Bronchial epithelial cell (primary cell): ENCODE results near the gene AMOTL1. TPM values are rescaled to one million over a fixed set of nuclear protein-coding genes. Genes with fewer than 3 reads are reported as not detected.

Experiments
- DNase-seq: peaks from one replicate; pipeline ENCODE4 v3.0.0-alpha.2; 2010; ENCODE audit warnings: low read depth
- FAIRE-seq: peaks from 2 replicates; lab custom pipeline; 2011; peaks lifted over from hg19 to GRCh38; lab: Jason Lieb, UNC
- H3K27me3 ChIP-seq: 2 replicates; pipeline ENCODE4 v1.5.1; 2011; ENCODE audit warnings: low read length; ENCODE audit not compliant: control insufficient read depth, insufficient read depth
- H3K36me3 ChIP-seq: 2 replicates; pipeline ENCODE4 v1.5.1; 2011; ENCODE audit warnings: low read length; ENCODE audit not compliant: control insufficient read depth, insufficient read depth
- H3K4me3 ChIP-seq: 2 replicates; pipeline ENCODE4 v1.5.1; 2011; ENCODE audit warnings: mild to moderate bottlenecking, low read depth, low read length, control low read depth
- total RNA-seq: library from RNA; depleted of rRNA; stranded (reverse); fragments of >200 nt; gene quantifications from 2 replicates; pipeline ENCODE4 v1.2.1, GENCODE V29; 2014
- TF ChIP-seq, protein P1 (sequence below): IDR thresholded peaks from 2 replicates; pipeline ENCODE4 v1.5.1; 2011; ENCODE audit warnings: mild to moderate bottlenecking, moderate library complexity, low read length, control low read depth, inconsistent platforms; ENCODE audit not compliant: insufficient read depth, severe bottlenecking

AMOTL1 gene
- total RNA-seq, 1 donor from 2014 or later: 64.8 TPM

GRCh38 chr11:94857337-94857736, 89.2 kb downstream of the AMOTL1 start:
- peaks cover 39% of the 10 kb centered on the region for H3K36me3 ChIP-seq
- TF ChIP-seq, protein P1, sequence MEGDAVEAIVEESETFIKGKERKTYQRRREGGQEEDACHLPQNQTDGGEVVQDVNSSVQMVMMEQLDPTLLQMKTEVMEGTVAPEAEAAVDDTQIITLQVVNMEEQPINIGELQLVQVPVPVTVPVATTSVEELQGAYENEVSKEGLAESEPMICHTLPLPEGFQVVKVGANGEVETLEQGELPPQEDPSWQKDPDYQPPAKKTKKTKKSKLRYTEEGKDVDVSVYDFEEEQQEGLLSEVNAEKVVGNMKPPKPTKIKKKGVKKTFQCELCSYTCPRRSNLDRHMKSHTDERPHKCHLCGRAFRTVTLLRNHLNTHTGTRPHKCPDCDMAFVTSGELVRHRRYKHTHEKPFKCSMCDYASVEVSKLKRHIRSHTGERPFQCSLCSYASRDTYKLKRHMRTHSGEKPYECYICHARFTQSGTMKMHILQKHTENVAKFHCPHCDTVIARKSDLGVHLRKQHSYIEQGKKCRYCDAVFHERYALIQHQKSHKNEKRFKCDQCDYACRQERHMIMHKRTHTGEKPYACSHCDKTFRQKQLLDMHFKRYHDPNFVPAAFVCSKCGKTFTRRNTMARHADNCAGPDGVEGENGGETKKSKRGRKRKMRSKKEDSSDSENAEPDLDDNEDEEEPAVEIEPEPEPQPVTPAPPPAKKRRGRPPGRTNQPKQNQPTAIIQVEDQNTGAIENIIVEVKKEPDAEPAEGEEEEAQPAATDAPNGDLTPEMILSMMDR: no peak
- FAIRE-seq (no peak), DNase-seq (no peak)
- H3K4me3 ChIP-seq: no peak overlapping the region
- H3K27me3 ChIP-seq: no peaks in the 10 kb centered on the region

- peak; percentile 55 for FAIRE-seq
- TF ChIP-seq, protein P1: no peak
- Histone ChIP-seq H3K4me3 (no peak overlapping the region), H3K36me3 (peaks cover 39% of the 10 kb centered on the region), H3K27me3 (no peaks in the 10 kb centered on the region)
- no peak for DNase-seq
Observed at GRCh38 chr11:94858012-94858705, 90.0 kb downstream of the AMOTL1 start.

- Histone ChIP-seq H3K4me3 (no peak overlapping the region), H3K36me3 (peaks cover 30% of the 10 kb centered on the region), H3K27me3 (no peaks in the 10 kb centered on the region)
- DNase-seq (no peak), FAIRE-seq (no peak)
- TF ChIP-seq, protein P1: no peak
Observed at GRCh38 chr11:94860333-94860732, 92.2 kb downstream of the AMOTL1 start.

DNA sequence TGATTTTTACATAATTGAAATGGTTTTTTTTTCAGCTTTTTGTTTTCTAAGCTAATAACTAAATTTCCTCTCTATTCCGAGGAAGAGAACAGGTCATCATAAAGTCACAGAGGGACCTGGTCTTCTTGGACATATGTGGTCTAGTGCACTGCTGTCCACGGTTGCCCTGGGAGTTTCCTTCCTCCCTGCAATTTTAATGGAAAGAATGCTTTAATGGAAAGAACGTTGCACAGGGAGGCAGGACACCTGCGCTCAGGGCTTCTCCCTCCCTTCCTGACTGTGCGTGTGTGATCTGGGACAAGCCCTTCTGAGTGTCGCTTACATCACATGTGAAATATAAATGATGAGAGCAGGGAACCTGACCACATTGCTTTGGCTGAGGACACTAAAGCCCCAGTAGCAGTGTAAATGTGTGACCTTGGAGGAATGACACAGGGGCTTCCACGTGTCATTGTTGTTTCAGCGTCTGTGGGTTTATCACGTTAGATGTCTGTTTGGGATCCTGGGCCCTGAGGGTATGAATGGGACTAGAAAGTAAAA, 93.2 kb downstream of the AMOTL1 start:
- Histone ChIP-seq H3K27me3 (no peaks in the 10 kb centered on the region), H3K36me3 (peaks cover 34% of the 10 kb centered on the region), H3K4me3 (no peak overlapping the region)
- no peak for DNase-seq
- no peak for FAIRE-seq
- TF ChIP-seq, protein P1: no peak

- TF ChIP-seq, protein P1: no peak
- DNase-seq (no peak), FAIRE-seq (no peak)
- H3K4me3 ChIP-seq: no peak overlapping the region
- peaks cover 39% of the 10 kb centered on the region for H3K36me3 ChIP-seq
- no peaks in the 10 kb centered on the region for H3K27me3 ChIP-seq
Observed at GRCh38 chr11:94862926-94863880, 95.0 kb downstream of the AMOTL1 start.
